H1 (cell line): Measurements from ENCODE around the gene CROCC. TPM values are rescaled to one million over a fixed set of nuclear protein-coding genes. Genes with fewer than 3 reads are reported as not detected.

Source experiments
- BRCA1 ChIP-seq: IDR thresholded peaks from 2 replicates; pipeline ENCODE4 v1.6.1; 2012; ENCODE audit warnings: low read depth, low read length, improper control_type of control experiment
- CBX8 ChIP-seq: fragments of 300-800, 300-1000 bp; sonication (generic); IDR thresholded peaks from 2 replicates; pipeline ENCODE4 v1.7.1; 2016; ENCODE audit warnings: low read depth, low read length, borderline replicate concordance
- CHD2 ChIP-seq: IDR thresholded peaks from 2 replicates; pipeline ENCODE4 v1.6.1; 2012; ENCODE audit warnings: low read length, improper control_type of control experiment
- GABPA ChIP-seq: IDR thresholded peaks from 2 replicates; pipeline ENCODE4 v1.6.1; 2011; ENCODE audit warnings: mild to moderate bottlenecking, low read length, moderate library complexity, borderline replicate concordance; ENCODE audit not compliant: insufficient read depth
- MAFK ChIP-seq: IDR thresholded peaks from 2 replicates; pipeline ENCODE4 v1.6.1; 2012; ENCODE audit warnings: low read depth, mild to moderate bottlenecking, improper control_type of control experiment, low read length
- POU5F1 ChIP-seq: IDR thresholded peaks from 2 replicates; pipeline ENCODE4 v1.6.1; 2011; ENCODE audit warnings: low read depth, mild to moderate bottlenecking, low read length, moderate library complexity
- RAD21 ChIP-seq, 2 experiments: IDR thresholded peaks in 1 of 2; conservative IDR thresholded peaks in 1 of 2; 2 replicates each; pipeline ENCODE4 v1.6.1; 2011; ENCODE audit warnings: low read depth in 2 of 2, low read length in 2 of 2, improper control_type of control experiment in 1 of 2, inconsistent platforms in 1 of 2, mild to moderate bottlenecking in 1 of 2, moderate library complexity in 1 of 2
- SIRT6 ChIP-seq: IDR thresholded peaks from one replicate; pipeline ENCODE4 v1.7.1; 2012; ENCODE audit warnings: low read length, inconsistent platforms
- SP4 ChIP-seq: IDR thresholded peaks from 2 replicates; pipeline ENCODE4 v1.6.1; 2012; ENCODE audit warnings: low read length, inconsistent platforms
- polyA plus RNA-seq, 7 experiments: library from polyadenylated mRNA; depleted of rRNA in 3 of 7; stranded (reverse) in 5 of 7; unstranded in 2 of 7; fragments of >200 nt in 5 of 7; fragments of 200-250 nt in 2 of 7; gene quantifications; 1 replicate in 5 of 7; 2 replicates in 1 of 7; 4 replicates in 1 of 7; pipeline versions ENCODE4 v1.2.1 to v1.2.3, GENCODE V29; 2011 to 2013; ENCODE audit warnings: missing spikeins in 2 of 7, mixed read lengths in 2 of 7
- total RNA-seq: library from RNA; stranded (reverse); fragmentation: NEBNext Ultra II Directional; extraction: Animal tissue kit (Norgen Biotek cat#: 25700); gene quantifications from 2 replicates; pipeline ENCODE4 v1.2.1, GENCODE V29; 2021
- TF ChIP-seq, protein P1 (sequence below): fragments of 300-600 bp; sonication (generic); IDR thresholded peaks from 2 replicates; pipeline ENCODE4 v1.7.1; 2012; ENCODE audit warnings: low read length, moderate library complexity, mild to moderate bottlenecking, inconsistent platforms; ENCODE audit not compliant: insufficient replicate concordance

The CROCC gene
- total and polyA plus RNA-seq, 2 of the 8 experiments (the other 6 are each of a cell fraction or from before 2014, with no cell fraction given) = 12.1 to 39.5 TPM

DNA sequence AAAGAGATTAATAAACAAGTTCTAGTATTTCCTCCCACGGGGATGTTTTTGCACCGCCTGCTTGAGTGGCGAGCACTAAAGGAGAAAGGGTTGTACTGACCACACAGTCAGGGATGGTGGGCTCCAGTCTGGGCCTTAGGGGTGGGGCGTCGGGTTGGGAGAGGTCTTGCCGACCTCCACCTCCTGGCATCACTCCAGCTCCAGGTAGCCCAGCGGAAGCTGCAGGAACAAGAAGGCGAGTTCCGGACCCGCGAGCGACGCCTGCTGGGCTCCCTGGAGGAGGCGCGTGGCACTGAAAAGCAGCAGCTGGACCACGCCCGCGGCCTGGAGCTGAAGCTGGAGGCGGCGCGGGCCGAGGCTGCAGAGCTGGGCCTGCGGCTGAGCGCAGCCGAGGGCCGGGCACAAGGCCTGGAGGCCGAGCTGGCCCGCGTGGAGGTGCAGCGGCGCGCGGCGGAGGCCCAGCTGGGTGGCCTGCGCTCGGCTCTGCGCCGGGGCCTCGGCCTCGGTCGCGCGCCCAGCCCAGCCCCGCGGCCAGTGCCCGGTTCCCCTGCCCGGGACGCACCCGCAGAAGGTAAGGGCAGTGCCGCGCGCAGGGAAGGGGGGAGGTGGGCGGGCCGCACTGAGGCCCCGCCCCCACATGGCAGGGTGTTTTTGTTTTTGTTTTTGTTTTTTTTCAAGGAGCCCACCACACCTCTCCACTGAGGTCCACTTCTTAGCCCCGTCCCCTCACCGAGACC lies 39.0 kb downstream of the CROCC start (continued):
- peak; percentile 47 to 53 for TF ChIP-seq RAD21 (IDR thresholded peaks at IDR 0.05 in 1 of 2, conservative IDR thresholded peaks at IDR 0.05 in 1 of 2; ENCODE audit: low read depth in 2 of 2, low read length in 2 of 2)
- no peak for TF ChIP-seq POU5F1
- no peak for TF ChIP-seq SP4
- TF ChIP-seq SIRT6 = no peak
- no peak for TF ChIP-seq BRCA1
- TF ChIP-seq CHD2 = no peak
- TF ChIP-seq MAFK = no peak
- peak; percentile 71; the same call in 1 of the 2 replicates for TF ChIP-seq GABPA
- TF ChIP-seq, protein P1, sequence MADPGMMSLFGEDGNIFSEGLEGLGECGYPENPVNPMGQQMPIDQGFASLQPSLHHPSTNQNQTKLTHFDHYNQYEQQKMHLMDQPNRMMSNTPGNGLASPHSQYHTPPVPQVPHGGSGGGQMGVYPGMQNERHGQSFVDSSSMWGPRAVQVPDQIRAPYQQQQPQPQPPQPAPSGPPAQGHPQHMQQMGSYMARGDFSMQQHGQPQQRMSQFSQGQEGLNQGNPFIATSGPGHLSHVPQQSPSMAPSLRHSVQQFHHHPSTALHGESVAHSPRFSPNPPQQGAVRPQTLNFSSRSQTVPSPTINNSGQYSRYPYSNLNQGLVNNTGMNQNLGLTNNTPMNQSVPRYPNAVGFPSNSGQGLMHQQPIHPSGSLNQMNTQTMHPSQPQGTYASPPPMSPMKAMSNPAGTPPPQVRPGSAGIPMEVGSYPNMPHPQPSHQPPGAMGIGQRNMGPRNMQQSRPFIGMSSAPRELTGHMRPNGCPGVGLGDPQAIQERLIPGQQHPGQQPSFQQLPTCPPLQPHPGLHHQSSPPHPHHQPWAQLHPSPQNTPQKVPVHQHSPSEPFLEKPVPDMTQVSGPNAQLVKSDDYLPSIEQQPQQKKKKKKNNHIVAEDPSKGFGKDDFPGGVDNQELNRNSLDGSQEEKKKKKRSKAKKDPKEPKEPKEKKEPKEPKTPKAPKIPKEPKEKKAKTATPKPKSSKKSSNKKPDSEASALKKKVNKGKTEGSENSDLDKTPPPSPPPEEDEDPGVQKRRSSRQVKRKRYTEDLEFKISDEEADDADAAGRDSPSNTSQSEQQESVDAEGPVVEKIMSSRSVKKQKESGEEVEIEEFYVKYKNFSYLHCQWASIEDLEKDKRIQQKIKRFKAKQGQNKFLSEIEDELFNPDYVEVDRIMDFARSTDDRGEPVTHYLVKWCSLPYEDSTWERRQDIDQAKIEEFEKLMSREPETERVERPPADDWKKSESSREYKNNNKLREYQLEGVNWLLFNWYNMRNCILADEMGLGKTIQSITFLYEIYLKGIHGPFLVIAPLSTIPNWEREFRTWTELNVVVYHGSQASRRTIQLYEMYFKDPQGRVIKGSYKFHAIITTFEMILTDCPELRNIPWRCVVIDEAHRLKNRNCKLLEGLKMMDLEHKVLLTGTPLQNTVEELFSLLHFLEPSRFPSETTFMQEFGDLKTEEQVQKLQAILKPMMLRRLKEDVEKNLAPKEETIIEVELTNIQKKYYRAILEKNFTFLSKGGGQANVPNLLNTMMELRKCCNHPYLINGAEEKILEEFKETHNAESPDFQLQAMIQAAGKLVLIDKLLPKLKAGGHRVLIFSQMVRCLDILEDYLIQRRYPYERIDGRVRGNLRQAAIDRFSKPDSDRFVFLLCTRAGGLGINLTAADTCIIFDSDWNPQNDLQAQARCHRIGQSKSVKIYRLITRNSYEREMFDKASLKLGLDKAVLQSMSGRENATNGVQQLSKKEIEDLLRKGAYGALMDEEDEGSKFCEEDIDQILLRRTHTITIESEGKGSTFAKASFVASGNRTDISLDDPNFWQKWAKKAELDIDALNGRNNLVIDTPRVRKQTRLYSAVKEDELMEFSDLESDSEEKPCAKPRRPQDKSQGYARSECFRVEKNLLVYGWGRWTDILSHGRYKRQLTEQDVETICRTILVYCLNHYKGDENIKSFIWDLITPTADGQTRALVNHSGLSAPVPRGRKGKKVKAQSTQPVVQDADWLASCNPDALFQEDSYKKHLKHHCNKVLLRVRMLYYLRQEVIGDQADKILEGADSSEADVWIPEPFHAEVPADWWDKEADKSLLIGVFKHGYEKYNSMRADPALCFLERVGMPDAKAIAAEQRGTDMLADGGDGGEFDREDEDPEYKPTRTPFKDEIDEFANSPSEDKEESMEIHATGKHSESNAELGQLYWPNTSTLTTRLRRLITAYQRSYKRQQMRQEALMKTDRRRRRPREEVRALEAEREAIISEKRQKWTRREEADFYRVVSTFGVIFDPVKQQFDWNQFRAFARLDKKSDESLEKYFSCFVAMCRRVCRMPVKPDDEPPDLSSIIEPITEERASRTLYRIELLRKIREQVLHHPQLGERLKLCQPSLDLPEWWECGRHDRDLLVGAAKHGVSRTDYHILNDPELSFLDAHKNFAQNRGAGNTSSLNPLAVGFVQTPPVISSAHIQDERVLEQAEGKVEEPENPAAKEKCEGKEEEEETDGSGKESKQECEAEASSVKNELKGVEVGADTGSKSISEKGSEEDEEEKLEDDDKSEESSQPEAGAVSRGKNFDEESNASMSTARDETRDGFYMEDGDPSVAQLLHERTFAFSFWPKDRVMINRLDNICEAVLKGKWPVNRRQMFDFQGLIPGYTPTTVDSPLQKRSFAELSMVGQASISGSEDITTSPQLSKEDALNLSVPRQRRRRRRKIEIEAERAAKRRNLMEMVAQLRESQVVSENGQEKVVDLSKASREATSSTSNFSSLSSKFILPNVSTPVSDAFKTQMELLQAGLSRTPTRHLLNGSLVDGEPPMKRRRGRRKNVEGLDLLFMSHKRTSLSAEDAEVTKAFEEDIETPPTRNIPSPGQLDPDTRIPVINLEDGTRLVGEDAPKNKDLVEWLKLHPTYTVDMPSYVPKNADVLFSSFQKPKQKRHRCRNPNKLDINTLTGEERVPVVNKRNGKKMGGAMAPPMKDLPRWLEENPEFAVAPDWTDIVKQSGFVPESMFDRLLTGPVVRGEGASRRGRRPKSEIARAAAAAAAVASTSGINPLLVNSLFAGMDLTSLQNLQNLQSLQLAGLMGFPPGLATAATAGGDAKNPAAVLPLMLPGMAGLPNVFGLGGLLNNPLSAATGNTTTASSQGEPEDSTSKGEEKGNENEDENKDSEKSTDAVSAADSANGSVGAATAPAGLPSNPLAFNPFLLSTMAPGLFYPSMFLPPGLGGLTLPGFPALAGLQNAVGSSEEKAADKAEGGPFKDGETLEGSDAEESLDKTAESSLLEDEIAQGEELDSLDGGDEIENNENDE = no peak
- TF ChIP-seq CBX8 = no peak
